MM.1S (cell line): ENCODE data around the gene S100A3.

Experiments used
- EZH2 ChIP-seq: fragments of 300-600 bp; sonication (generic); optimal IDR thresholded peaks from 2 replicates; pipeline ENCODE3; 2017; ENCODE audit warnings: low read depth, mild to moderate bottlenecking, antibody characterized with exemption, low read length, mixed read lengths
- EZH2phosphoT487 ChIP-seq: fragments of 300-600 bp; sonication (generic); IDR thresholded peaks from 2 replicates; pipeline ENCODE4 v1.6.1; 2018; ENCODE audit warnings: antibody characterized with exemption, low read length
- TF ChIP-seq, protein P1 (sequence below): fragments of 300-600 bp; sonication (generic); IDR thresholded peaks from 2 replicates; pipeline ENCODE4 v1.5.1; 2016; ENCODE audit warnings: antibody characterized with exemption, low read length, mixed read lengths

DNA sequence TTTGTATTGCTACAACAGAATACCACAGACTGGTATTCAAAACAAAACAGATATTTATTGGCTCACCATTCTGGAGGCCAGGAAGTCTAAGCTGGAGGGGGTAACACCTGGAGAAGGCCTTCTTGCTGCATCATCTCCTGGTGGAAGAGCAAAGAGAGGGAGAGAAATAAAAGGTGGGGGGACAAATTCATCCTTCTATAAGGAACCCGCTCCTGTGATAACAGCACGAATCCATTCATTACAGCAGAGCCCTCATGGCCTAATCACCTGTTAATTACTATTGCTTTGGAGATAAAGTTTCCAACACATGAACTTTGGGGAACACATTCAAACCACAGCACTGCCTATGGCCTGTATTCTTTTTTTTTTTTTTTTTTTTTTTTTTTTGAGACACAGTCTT, 11.2 kb upstream of the S100A3 start:
- TF ChIP-seq, protein P1, sequence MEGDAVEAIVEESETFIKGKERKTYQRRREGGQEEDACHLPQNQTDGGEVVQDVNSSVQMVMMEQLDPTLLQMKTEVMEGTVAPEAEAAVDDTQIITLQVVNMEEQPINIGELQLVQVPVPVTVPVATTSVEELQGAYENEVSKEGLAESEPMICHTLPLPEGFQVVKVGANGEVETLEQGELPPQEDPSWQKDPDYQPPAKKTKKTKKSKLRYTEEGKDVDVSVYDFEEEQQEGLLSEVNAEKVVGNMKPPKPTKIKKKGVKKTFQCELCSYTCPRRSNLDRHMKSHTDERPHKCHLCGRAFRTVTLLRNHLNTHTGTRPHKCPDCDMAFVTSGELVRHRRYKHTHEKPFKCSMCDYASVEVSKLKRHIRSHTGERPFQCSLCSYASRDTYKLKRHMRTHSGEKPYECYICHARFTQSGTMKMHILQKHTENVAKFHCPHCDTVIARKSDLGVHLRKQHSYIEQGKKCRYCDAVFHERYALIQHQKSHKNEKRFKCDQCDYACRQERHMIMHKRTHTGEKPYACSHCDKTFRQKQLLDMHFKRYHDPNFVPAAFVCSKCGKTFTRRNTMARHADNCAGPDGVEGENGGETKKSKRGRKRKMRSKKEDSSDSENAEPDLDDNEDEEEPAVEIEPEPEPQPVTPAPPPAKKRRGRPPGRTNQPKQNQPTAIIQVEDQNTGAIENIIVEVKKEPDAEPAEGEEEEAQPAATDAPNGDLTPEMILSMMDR: no peak
- no peak for TF ChIP-seq EZH2phosphoT487
- no peak for TF ChIP-seq EZH2
